Measurements from ENCODE around the gene FAM222B.

Gene FAM222B

DNA sequence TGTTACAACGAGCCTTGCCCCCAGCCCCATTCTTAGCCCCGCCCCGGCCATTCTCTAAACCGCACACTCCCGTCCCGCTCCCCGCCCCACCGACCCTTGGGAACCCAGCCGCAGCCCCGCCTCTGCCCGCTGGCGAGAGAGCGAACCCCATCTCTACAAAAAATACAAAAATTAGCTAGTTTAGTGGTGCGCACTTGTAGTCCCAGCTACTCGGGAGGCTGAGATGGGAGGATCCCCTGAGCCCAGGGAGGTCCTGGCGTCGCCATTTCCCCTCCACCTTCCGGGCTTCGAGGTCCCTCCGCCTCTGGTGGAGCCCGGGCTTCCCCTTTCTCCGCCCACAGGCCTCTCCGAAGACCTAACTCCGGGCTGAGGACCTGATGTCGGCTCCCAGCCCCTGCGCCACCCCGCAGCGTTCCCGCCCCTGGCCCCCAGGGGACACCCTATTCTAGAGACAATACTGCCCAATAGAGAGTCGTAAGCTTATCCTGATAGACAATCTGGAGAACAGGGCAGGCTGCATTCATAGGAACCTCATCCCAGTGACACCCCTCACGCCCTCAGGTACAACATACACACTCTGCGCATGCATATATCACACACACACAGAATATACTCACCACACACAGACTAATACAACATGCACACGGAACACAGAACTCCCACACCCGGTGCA lies 130.4 kb downstream of the FAM222B start:
- Histone ChIP-seq H3K4me1 (no peaks in the 10 kb centered on the region), H3K36me3 (no peaks in the 10 kb centered on the region), H3K4me3 (ENCODE audit: low read depth, low read length) (no peak overlapping the region), H3K9me3 (no peaks in the 10 kb centered on the region), H3K27me3 (no peaks in the 10 kb centered on the region)
- DNase-seq: no peak
- no peak for TF ChIP-seq CTCF (IDR thresholded peaks at IDR 0.05; ENCODE audit: low read depth, low read length)

DNA sequence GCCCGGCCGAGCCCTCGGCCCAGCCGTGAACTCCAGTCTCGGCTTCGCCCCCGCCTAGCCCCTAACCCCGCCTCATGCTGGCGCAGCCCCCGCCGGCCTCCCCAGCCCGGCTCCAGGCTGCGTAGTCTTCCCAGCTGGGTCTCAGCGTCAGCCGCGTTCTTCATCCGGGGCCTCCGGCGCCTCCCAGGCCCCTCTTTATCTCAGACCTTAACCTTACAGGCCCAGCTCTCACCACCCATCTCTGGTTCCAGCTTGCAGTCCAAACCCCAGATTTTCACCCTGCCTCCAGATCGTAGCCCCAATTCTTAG lies 130.9 kb downstream of the FAM222B start, which contains the start of gene PROCA1:
Gene PROCA1, minus strand, starts transcription at position 166 of the 309 bp plus-strand sequence. CDS start 228 bp downstream, outside the sequence.
- peak within 1 kb of the TSS; percentile 36 for H3K4me3 ChIP-seq (ENCODE audit: low read depth, low read length)
- no peak for DNase-seq
- H3K27me3 ChIP-seq: no peaks in the 10 kb centered on the region
- no peak for TF ChIP-seq CTCF (IDR thresholded peaks at IDR 0.05; ENCODE audit: low read depth, low read length)
- no peaks in the 10 kb centered on the region for H3K4me1 ChIP-seq
- no peaks in the 10 kb centered on the region for H3K9me3 ChIP-seq
- no peaks in the 10 kb centered on the region for H3K36me3 ChIP-seq

DNA sequence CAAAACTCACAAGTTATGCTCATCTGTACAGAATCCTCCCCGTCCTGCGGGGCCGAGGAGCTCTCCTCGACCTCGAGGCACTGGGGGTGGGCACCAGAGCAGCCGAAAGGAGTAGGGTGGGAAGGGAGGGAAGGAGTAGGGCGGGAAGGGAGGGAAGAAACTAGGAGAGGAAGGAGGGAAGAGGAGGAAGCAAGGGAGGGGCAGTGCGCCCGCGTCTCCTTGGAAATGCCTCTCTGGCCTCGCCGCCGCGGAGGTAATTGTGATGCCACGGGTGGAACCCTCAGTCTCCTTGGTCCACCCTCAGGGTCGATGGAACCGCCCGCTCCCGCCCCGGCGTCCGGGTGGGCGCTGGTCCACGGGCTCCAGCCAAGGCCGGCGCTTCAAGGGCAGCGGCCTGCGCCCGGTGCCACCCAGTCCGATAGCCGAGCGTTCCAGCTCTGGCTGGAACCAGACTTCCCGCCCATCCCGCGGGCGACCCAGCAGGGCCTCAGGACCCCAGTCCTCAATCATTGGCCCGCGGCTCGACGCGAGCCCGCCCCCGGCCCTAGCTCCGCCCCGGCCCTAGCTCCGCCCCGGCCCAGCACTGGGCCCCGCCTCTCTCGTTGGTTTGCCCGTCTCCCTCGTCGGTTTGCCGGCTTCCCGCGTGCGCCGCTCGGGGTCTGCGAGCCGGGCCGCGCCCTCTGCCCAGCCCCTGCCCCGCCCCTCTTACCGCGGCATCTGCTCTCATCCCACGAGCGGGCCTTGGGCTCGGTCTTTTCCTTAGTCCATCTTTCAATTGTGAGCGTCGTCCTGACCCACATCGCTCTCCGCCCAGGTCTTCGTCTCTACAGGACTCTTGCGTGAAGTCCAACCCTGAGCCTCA lies 131.5 kb downstream of the FAM222B start:
- H3K4me3 ChIP-seq (ENCODE audit: low read depth, low read length): peak overlapping the region; percentile 36
- peak; percentile 89 for DNase-seq
- no peak for TF ChIP-seq CTCF (IDR thresholded peaks at IDR 0.05; ENCODE audit: low read depth, low read length)
- no peaks in the 10 kb centered on the region for H3K9me3 ChIP-seq
- H3K4me1 ChIP-seq: no peaks in the 10 kb centered on the region
- no peaks in the 10 kb centered on the region for H3K27me3 ChIP-seq
- H3K36me3 ChIP-seq: no peaks in the 10 kb centered on the region

GRCh38 chr17:28707339-28707720 lies 135.3 kb downstream of the FAM222B start:
- Histone ChIP-seq H3K4me1 (no peaks in the 10 kb centered on the region), H3K4me3 (ENCODE audit: low read depth, low read length) (no peak overlapping the region), H3K27me3 (no peaks in the 10 kb centered on the region), H3K9me3 (no peaks in the 10 kb centered on the region), H3K36me3 (no peaks in the 10 kb centered on the region)
- TF ChIP-seq CTCF (IDR thresholded peaks at IDR 0.05; ENCODE audit: low read depth, low read length): no peak
- DNase-seq: no peak

DNA sequence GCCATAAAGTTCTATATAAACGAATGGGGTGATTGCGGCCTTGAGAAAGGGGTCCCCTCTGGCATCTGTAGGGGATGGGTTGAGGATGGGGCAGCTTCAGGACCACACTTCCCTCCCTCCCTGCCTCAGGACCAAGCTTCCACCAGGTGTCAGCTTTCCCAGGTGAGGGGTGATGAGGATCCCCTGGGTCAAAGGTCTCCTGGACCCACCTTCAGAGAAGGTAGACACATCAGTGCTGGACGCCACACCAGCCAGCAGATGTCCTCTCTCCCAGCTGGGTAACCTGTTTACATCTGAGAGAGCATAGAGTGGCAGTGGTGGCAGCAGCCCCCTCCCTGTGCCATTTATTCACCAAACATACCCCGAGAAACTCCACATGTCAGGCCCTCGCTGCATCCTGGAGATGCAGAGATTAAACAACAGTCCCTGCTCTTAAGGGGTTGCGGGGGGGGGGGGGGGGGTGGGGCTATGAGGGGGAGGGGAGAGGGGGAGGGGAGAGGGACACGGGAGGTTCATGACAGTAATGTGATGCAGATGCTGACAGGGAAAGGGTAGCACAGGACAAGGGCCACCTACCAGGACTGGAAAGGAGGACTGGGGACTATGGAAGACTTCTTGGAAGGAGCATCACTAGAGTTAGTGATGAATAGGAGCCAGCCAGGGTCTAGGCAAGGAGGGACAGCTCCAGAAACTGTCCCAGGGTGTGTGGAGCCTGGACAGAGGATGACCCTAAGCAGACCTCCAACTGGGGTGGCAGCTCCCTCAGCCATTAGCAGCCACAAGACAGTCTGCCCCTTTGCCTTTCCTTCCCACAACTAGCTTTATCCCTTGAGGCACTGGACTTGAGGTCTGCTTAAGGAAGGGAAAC lies 135.9 kb downstream of the FAM222B start:
- TF ChIP-seq CTCF (IDR thresholded peaks at IDR 0.05; ENCODE audit: low read depth, low read length): no peak
- Histone ChIP-seq H3K4me3 (ENCODE audit: low read depth, low read length) (no peak overlapping the region), H3K27me3 (no peaks in the 10 kb centered on the region), H3K9me3 (no peaks in the 10 kb centered on the region), H3K4me1 (no peaks in the 10 kb centered on the region), H3K36me3 (peaks cover under 1% of the 10 kb centered on the region; the same call in 1 of the 2 replicates)
- no peak for DNase-seq

All from BE2C (cell line).